CD1c-positive myeloid dendritic cell (primary cell): ENCODE measurements around the gene STPG1.
A peak's percentile ranks its signal among the peaks of the same experiment; 100 is the strongest.

Source experiments
- DNase-seq: peaks from one replicate; pipeline ENCODE4 v3.0.0-alpha.2; 2016; ENCODE audit errors: extremely low spot score

STPG1 gene

DNA sequence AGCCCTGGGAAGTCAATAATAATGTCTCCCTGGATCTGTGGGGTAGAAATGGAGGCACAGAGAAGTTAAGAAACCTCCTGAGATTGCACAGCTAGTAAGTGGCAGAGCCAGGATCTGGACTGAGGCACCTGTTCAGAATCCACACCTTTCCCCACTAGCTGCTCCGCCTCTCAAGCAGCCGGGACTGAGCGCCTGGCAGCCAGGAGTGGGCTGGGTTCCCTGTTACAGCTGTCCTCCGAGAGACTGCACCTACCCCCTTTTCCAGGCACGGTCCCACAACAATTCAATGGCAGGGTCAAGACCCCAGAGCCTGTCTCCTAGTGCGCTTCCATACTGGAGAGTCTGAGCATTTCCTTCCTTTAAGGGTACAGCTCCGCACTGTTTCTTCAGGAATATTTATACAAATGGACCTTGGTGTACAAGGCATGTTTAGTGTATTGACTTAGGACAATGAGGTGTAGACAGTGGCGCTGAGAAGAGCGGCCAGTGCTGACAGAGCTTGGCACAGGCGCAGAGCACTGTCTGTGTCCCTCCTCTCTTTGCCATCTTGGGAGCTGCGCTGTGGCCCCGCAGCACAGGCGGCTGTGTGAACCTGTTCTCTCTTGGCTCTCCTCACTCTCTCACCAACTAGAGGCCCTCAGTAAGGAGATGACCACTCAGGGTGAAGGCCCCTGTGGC lies 70.0 kb downstream of the STPG1 start:
- DNase-seq: no peak

DNA sequence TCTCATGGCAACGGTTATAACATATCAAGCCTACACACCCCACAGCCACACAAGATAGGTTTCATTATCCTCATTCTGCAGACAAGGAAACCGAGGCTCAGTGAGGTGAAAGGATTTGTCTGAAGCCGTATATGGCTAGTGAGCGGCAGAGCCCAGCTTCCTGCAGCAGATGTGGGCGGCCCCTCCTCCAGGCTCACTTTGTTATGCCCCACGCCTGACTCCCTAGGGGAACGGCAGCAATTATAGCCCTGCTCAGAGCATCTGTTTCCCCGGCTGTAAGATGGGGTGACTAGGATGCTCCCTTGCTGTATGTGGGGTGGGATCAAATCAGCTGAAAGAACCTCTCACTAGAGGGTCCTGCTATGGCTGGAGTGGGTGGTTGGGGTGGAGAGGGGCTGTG lies 72.3 kb downstream of the STPG1 start:
- DNase-seq: no peak

DNA sequence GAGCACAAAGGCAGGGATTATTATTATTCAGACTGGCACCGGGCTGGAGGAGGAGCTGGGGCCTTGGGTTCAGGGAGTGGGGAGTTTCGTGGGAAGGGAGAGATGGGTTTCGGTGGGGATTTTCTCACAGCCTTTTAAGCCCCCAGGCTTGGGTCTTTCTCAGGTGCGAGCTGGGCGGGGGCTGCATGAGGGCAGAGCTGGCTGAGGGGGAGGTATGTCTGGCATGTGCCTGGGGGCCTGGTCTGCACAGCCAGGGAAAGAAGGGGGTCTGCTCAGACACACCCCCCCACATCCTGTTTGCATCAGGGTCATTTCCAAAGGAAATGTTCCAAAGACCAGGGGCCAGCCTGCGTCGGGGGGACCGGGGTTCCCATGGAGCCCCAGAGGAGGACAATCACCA lies 72.8 kb downstream of the STPG1 start:
- no peak for DNase-seq

- DNase-seq: no peak
These were observed 73.6 kb downstream of the STPG1 start for GRCh38 chr1:24339996-24340395.

DNA sequence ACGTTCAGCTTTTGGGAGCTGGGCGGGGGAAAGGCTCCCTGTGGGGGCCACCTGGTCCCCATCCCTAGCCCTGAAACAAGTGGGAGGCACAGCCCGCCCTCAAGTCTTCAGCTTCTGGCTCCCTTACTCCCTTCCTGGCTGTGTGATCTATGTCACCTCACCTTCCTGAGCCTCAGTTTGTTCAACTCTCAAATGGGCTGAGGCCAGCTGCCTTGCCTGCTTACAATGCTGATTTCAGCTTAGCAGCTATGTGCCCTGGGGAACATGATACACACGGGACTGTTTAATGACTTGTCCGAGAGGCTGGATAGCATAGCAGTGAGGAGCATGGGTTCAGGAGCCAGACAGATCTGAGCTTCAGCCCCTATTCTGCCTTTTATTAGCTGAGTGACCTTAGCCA lies 75.1 kb downstream of the STPG1 start:
- DNase-seq: no peak

- DNase-seq: no peak
These were observed 76.1 kb downstream of the STPG1 start for GRCh38 chr1:24337455-24337854.

DNA sequence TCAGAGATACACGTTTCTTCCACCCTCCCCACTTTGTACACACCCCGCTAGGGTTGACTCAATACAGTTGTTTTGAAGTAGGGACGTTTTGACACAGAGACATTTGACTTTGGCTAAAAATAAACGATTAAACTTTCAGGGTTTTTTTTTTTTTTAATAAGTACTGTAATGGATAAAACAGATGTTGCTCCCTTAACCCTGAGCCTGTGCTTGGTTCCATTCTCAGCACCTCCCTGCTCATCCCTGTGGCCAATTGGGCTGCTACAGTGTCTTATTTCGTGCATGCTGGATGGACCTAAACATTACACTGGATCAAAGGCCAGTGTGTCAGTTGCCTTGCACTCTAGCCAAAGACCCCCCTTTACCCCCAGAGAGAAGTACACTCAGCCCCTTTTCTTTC lies 77.5 kb downstream of the STPG1 start:
- no peak for DNase-seq

GRCh38 chr1:24331961-24332673 lies 81.5 kb downstream of the STPG1 start:
- DNase-seq: no peak

- DNase-seq: no peak
These were observed 83.6 kb downstream of the STPG1 start for GRCh38 chr1:24329797-24330543.

- no peak for DNase-seq
These were observed 84.3 kb downstream of the STPG1 start for GRCh38 chr1:24329331-24329730.

DNA sequence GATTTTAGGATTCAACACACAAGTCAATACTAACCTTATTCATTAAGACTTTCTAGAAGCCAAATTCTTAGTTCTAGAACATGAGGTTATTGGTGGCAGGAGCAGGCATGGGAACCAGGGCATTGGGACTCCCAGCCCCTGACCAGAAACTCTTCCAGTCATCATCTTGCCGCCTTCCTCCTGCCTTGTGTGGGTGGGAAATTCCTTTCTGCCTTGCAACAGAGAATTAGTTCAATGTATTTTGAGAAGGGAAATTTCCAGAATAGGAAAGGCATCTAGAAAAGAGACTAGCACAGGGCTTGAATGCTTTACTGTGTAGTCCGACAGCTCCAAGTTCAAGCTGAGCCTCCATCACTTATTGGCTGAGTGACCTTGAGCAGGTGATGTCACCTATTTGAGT lies 85.7 kb downstream of the STPG1 start:
- no peak for DNase-seq

DNA sequence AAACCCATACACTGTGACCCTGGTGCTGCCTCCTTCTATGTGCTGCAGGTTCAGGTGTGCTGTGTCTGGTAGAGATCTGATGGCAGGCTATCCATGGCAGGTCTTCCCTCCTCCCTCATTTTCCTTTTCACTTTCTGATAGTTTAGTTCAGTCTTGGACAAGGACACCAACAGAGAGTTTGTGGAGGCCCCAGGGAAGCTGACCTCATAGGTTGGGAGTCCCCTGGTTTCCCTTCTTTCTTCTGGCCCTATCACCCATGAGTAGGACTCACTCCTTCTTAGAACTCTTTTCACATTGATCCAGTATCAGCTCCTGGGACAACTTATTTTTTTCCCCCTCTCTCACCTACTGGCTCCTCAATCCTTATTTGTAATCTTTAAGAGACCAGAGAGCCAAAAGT lies 86.1 kb downstream of the STPG1 start:
- DNase-seq: no peak

DNA sequence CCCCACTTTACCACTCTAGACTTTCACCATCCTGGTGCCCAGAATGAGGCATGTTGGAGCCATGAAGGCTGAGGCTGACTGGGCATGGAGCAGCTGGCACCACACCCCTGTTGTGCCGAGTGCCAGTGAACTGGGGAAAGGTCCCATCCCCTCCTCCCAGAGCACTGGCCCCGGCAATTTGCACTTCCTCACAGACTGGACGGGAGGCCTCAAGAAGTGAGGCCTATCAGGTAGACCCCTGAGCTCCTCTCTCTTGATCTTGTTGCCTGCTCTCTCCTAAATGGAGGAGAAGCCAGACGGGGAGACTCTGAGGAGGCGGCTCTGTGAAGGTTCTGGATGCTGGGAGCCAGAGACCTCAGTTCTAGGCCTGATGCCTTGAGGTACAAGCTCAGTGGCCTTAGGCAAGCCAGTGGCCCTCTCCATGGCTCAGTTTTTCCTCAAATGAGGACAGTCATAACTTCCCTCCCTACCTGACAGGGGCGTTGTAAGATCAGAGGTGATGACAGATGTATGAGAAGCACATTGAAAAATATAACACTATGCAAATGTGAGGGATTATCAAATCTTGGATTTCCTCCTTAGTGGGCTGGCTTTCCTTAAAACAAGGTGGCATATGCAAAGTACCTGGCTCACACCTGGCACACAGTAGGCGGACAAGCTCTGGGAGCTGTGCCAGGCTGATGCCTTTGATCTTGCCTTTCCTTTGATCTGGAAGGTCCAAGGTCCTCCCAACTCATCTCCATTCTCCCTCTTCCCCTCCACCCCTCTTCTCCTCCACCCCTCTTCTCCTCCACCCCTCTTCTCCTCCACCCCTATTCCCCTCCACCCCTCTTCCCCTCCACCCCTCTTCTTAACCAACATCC lies 87.8 kb downstream of the STPG1 start:
- no peak for DNase-seq

- DNase-seq: no peak
These were observed 88.7 kb downstream of the STPG1 start for GRCh38 chr1:24324903-24325302.

DNA sequence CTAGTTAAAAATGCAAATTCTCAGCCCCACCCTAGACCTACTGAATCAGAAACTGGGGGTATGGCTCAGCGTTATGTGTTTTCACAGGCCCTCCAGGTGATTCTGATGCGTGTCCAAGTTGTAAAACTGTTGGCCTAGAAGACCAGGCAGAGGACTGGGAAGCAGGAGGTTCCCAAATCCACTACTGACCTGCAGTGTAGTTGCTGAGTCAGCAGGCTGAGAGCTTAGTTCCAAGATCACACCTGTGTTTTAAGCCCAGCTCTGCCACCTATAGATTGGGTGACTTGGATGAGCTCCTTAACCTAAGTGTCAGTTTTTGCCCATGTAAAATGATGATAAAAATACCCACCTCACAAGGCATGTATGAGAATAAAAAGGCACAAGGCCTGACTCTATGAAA lies 90.3 kb downstream of the STPG1 start:
- no peak for DNase-seq

GRCh38 chr1:24322470-24323177 lies 91.0 kb downstream of the STPG1 start:
- DNase-seq: no peak

DNA sequence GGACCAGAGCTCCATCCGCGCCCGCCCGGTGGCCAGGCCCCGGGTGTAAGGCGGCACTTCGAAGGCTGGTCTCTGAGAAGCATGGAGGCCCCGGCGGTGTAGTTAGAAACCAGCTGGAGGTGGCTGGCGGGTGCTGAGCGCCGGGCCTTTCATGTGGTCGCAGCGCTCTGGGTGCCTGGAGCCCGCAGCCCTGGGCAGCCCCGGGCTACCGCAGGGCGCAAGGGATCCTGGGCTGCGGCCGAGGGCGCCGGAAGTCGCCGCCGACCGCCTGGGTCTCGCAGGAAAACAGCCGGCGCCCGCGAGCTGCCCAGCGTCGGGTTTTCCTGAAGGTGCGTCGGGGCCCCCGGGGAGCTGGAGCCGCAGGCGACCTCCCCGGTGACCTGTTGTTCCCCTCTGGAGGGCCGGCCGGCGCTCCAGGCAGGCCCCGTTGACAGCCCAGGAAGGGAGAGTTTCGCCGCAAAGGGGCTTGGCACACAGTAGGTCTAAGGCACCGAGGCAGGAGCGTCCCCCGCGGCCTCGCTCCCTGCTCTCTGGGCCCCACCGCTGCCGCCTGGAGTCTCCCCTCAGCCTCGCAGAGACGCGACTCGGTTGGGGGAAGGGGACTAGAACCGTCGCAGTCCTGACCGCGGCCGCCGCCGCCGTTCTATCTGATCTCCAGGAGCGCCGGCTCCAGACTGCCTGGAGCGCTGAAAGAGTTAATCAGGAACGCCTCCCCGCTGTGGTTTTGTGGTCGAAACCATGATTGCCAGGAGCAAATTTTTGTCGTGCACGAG lies 91.7 kb downstream of the STPG1 start:
- DNase-seq: peak; percentile 34

- no peak for DNase-seq
These were observed 92.5 kb downstream of the STPG1 start for GRCh38 chr1:24321126-24321525.

- DNase-seq: no peak
These were observed 93.6 kb downstream of the STPG1 start for GRCh38 chr1:24319962-24320361.

DNA sequence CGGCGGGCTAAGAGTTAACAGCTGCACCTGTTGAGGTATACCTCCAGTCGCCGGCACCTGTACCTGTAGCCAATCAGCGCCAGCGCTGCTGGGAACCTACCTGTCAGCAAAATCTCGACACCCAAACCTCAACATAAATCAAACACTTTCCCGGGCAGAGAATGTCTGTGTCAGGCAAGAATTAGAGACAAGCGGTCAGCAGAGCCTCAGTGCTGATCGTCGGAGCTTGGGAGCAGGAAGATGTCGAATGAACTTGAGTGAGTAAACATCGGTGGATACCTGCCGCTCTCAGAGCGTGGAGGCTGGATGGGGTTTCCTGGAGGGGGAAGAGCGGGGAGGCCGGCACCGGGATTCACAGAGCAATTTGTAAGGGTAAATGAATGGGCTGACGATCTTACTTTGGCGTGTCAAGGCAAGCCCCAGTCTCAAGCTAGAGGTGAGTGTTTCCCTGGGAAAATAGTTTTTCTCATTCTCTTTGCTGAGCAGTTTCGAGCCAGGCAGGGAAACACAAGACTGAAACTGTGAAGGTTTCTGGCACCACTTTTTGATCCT lies 94.2 kb downstream of the STPG1 start, which contains the start of gene GRHL3:
GRHL3 (plus strand) TSS at position 46 of the 552 bp plus-strand sequence; CDS start at position 241, 195 bp downstream.
- DNase-seq: no peak
